HepG2 (cell line): Measurements from ENCODE around the gene WWC2. TPM values are rescaled to one million over a fixed set of nuclear protein-coding genes. Genes with fewer than 3 reads are reported as not detected.

ENCODE experiments used
- ARID3A ChIP-seq: IDR thresholded peaks from 2 replicates; pipeline ENCODE4 v1.6.1; 2012; ENCODE audit warnings: low read depth, low read length, improper control_type of control experiment
- CENPT ChIP-seq: sonication (generic); formaldehyde crosslinking; IDR thresholded peaks from 2 replicates; pipeline ENCODE4 v1.8.0; 2022; ENCODE audit warnings: low read depth, mild to moderate bottlenecking, moderate library complexity, missing genetic modification reagents
- FOXA1 ChIP-seq, 2 experiments: fragments of 450-650 bp in 1 of 2; sonication (generic) in 1 of 2; formaldehyde crosslinking in 1 of 2; IDR thresholded peaks; 2 replicates each; pipeline versions ENCODE4 v1.4.0 to v1.6.1; 2016 to 2020; ENCODE audit warnings: missing genetic modification reagents in 1 of 2
- FOXM1 ChIP-seq: sonication (generic); formaldehyde crosslinking; IDR thresholded peaks from 2 replicates; pipeline ENCODE4 v1.5.0; 2020; ENCODE audit warnings: missing genetic modification reagents
- HOXA9 ChIP-seq: sonication (generic); formaldehyde crosslinking; IDR thresholded peaks from 2 replicates; pipeline ENCODE4 v1.8.1; 2022; ENCODE audit warnings: missing genetic modification reagents, mild to moderate bottlenecking, moderate library complexity, borderline replicate concordance
- IRX3 ChIP-seq: sonication (generic); formaldehyde crosslinking; IDR thresholded peaks from 2 replicates; pipeline ENCODE4 v1.8.1; 2023; ENCODE audit warnings: mild to moderate bottlenecking, low read depth, missing genetic modification reagents, borderline replicate concordance
- MBD4 ChIP-seq: IDR thresholded peaks from 2 replicates; pipeline ENCODE4 v1.6.1; 2012; ENCODE audit warnings: low read length, inconsistent platforms, borderline replicate concordance
- MTF1 ChIP-seq: sonication (generic); formaldehyde crosslinking; IDR thresholded peaks from 2 replicates; pipeline ENCODE4 v1.5.0; 2020; ENCODE audit warnings: missing genetic modification reagents
- MZF1 ChIP-seq: sonication (generic); formaldehyde crosslinking; IDR thresholded peaks from 2 replicates; pipeline ENCODE4 v1.8.1; 2023; ENCODE audit warnings: mild to moderate bottlenecking, missing genetic modification reagents, borderline replicate concordance
- NCOA1 ChIP-seq: sonication (generic); formaldehyde crosslinking; IDR thresholded peaks from 2 replicates; pipeline ENCODE4 v1.9.0; 2021; ENCODE audit warnings: missing genetic modification reagents
- NFE2L2 ChIP-seq: fragments of 150-350 bp; IDR thresholded peaks from 2 replicates; pipeline ENCODE4 v1.6.1; 2014; ENCODE audit warnings: low read length
- POLR2G ChIP-seq: fragments of 200-400 bp; formaldehyde crosslinking; IDR thresholded peaks from 2 replicates; pipeline ENCODE4 v1.6.1; 2018; ENCODE audit warnings: mild to moderate bottlenecking, low read depth, low read length, moderate library complexity
- PPARG ChIP-seq: conservative IDR thresholded peaks from 2 replicates; pipeline ENCODE4 v1.6.1; 2016; ENCODE audit warnings: missing biosample characterization, missing genetic modification reagents
- SMAD1 ChIP-seq: sonication (generic); formaldehyde crosslinking; IDR thresholded peaks from 2 replicates; pipeline ENCODE4 v1.4.0; 2020; ENCODE audit warnings: missing genetic modification reagents, low read depth, mild to moderate bottlenecking, borderline replicate concordance
- SMAD3 ChIP-seq: sonication (generic); formaldehyde crosslinking; IDR thresholded peaks from 2 replicates; pipeline ENCODE4 v1.4.0; 2020; ENCODE audit warnings: missing genetic modification reagents
- SUZ12 ChIP-seq: fragments of 150-350 bp; IDR thresholded peaks from 2 replicates; pipeline ENCODE4 v1.6.1; 2014; ENCODE audit warnings: low read depth, low read length
- ZBTB3 ChIP-seq: sonication (generic); formaldehyde crosslinking; IDR thresholded peaks from 2 replicates; pipeline ENCODE4 v1.4.0; 2020; ENCODE audit warnings: low read depth, mild to moderate bottlenecking, moderate library complexity, missing genetic modification reagents, borderline replicate concordance
- ZBTB7A ChIP-seq: sonication (generic); formaldehyde crosslinking; IDR thresholded peaks from 2 replicates; pipeline ENCODE4 v1.8.0; 2022; ENCODE audit warnings: mild to moderate bottlenecking, missing genetic modification reagents
- ZBTB8A ChIP-seq: sonication (generic); formaldehyde crosslinking; IDR thresholded peaks from 2 replicates; pipeline ENCODE4 v1.4.0; 2020; ENCODE audit warnings: mild to moderate bottlenecking, low read depth, missing genetic modification reagents, borderline replicate concordance
- ZFP1 ChIP-seq: IDR thresholded peaks from 2 replicates; pipeline ENCODE4 v1.6.1; 2016
- ZNF124 ChIP-seq: sonication (generic); formaldehyde crosslinking; IDR thresholded peaks from 2 replicates; pipeline ENCODE4 v1.4.0; 2020; ENCODE audit warnings: missing genetic modification reagents
- ZNF24 ChIP-seq: fragments of 450-650 bp; IDR thresholded peaks from 2 replicates; pipeline ENCODE4 v1.6.1; 2017; ENCODE audit warnings: antibody characterized with exemption, mild to moderate bottlenecking
- ZNF510 ChIP-seq: sonication (generic); formaldehyde crosslinking; IDR thresholded peaks from 2 replicates; pipeline ENCODE4 v1.4.0; 2020; ENCODE audit warnings: low read depth, mild to moderate bottlenecking, missing genetic modification reagents
- ZNF513 ChIP-seq: sonication (generic); formaldehyde crosslinking; conservative IDR thresholded peaks from 2 replicates; pipeline ENCODE4 v1.5.0; 2020; ENCODE audit warnings: missing genetic modification reagents
- ZNF580 ChIP-seq: IDR thresholded peaks from 2 replicates; pipeline ENCODE4 v1.6.1; 2016; ENCODE audit warnings: low read depth, borderline replicate concordance
- ZSCAN5A ChIP-seq: sonication (generic); formaldehyde crosslinking; IDR thresholded peaks from 2 replicates; pipeline ENCODE4 v1.8.0; 2022; ENCODE audit warnings: mild to moderate bottlenecking, missing genetic modification reagents, borderline replicate concordance
- polyA plus RNA-seq, 8 experiments: library from polyadenylated mRNA; depleted of rRNA in 3 of 8; stranded (reverse) in 7 of 8; unstranded in 1 of 8; fragments of >200 nt; fragmentation: Illumina TruSeq in 4 of 8; extraction: Trizol in 4 of 8; gene quantifications; 2 replicates each; pipeline versions ENCODE4 v1.2.1 to v1.2.3, GENCODE V29; 2011 to 2016; ENCODE audit warnings: low read depth in 4 of 8, missing spikeins in 1 of 8, mixed read lengths in 1 of 8; ENCODE audit not compliant: insufficient read depth in 1 of 8
- total RNA-seq, 5 experiments: library from RNA; depleted of rRNA; stranded (reverse); fragments of >200 nt; fragmentation: Illumina TruSeq; extraction: Trizol; gene quantifications; 2 replicates each; pipeline ENCODE4 v1.2.3, GENCODE V29; 2016; ENCODE audit warnings: low read depth in 1 of 5

Gene WWC2
- total and polyA plus RNA-seq, 2 of the 13 experiments (the other 11 are each of a cell fraction or from before 2014, with no cell fraction given): 40.0 to 50.1 TPM

- TF ChIP-seq ZNF510 (CRISPR knock-in tag) (0 out of 2 replicates have a peak, but pooled peaks have one; percentile 37), MZF1 (CRISPR knock-in tag) (no peak), SMAD1 (no peak), CENPT (no peak), ZBTB3 (CRISPR knock-in tag) (no peak), ZFP1 (CRISPR knock-in tag) (no peak), ARID3A (peak; percentile 44; the same call in 1 of the 2 replicates), ZSCAN5A (CRISPR knock-in tag) (peak; percentile 85; the same call in 1 of the 2 replicates), MTF1 (no peak), ZBTB8A (CRISPR knock-in tag) (no peak), ZNF124 (CRISPR knock-in tag) (no peak), SMAD3 (no peak), IRX3 (no peak), POLR2G (no peak), FOXA1 (IDR thresholded peaks at IDR 0.05) (no peak), FOXA1 (CRISPR knock-in tag; IDR thresholded peaks at IDR 0.05) (no peak), NCOA1 (CRISPR knock-in tag) (no peak), ZNF513 (CRISPR knock-in tag) (no peak), PPARG (CRISPR knock-in tag) (0 out of 2 replicates have a peak, but pooled peaks have one; percentile 16), ZNF24 (no peak), SUZ12 (no peak), HOXA9 (CRISPR knock-in tag) (no peak), ZBTB7A (CRISPR knock-in tag) (0 out of 2 replicates have a peak, but pooled peaks have one; percentile 22), MBD4 (no peak; the same call in 1 of the 2 replicates), NFE2L2 (no peak), FOXM1 (CRISPR knock-in tag) (no peak), ZNF580 (CRISPR knock-in tag) (no peak)
Measured at GRCh38 chr4:183154701-183155391, 55.8 kb downstream of the WWC2 start (continued).
